Neural progenitor cell (in vitro differentiated cells): Measurements from ENCODE around the gene NEK10.

Experiments used
- CTCF ChIP-seq: fragments of 200-600 bp; sonication (generic); IDR thresholded peaks from 2 replicates; pipeline ENCODE4 v1.5.1; 2017; ENCODE audit warnings: antibody characterized with exemption, mild to moderate bottlenecking
- EZH2 ChIP-seq: fragments of 200-600 bp; sonication (generic); IDR thresholded peaks from 2 replicates; pipeline ENCODE4 v1.6.1; 2017; ENCODE audit warnings: antibody characterized with exemption, mild to moderate bottlenecking, moderate library complexity
- EZH2phosphoT487 ChIP-seq: fragments of 200-600 bp; sonication (generic); IDR thresholded peaks from 2 replicates; pipeline ENCODE4 v1.6.1; 2017; ENCODE audit warnings: antibody characterized with exemption

GRCh38 chr3:27254896-27255295 is 114.3 kb downstream of the NEK10 start:
- no peak for TF ChIP-seq CTCF
- no peak for TF ChIP-seq EZH2phosphoT487
- TF ChIP-seq EZH2, result no peak
